HCT116 (cell line): ENCODE measurements around the gene SWAP70. TPM values are rescaled to one million over a fixed set of nuclear protein-coding genes. Genes with fewer than 3 reads are reported as not detected.

Experiments
- ATAC-seq: fragments of 200-7000 bp; cut with Tn5 transposase; 2 replicates; pipeline ENCODE4 v1.9.1; 2020; ENCODE audit warnings: mild to moderate bottlenecking, moderate library complexity
- BruUV-seq: library from RNA; stranded (reverse); fragments of 400-500 nt; replicated peaks from 2 replicates; lab custom pipeline; 2021; lab: Mats Ljungman, UMichigan
- CTCF ChIA-PET: fragments of 300-600 bp; sonication (Branson Sonifier 250); formaldehyde crosslinking; loops from one replicate; lab custom pipeline; 2021; ENCODE audit warnings: antibody characterized with exemption; lab: Charles Lee
- POLR2A ChIA-PET: fragments of 300-600, 350-600 bp; sonication (Branson Sonifier 250); formaldehyde crosslinking; loops from one replicate; lab custom pipeline; 2021; ENCODE audit warnings: antibody characterized with exemption; lab: Charles Lee
- RAD21 ChIA-PET, 2 experiments: fragments of 300-600 bp; sonication (Branson Sonifier 250); formaldehyde crosslinking; loops; one replicate each; lab custom pipeline; 2023; ENCODE audit warnings: low total read pairs in 2 of 2; ENCODE audit not compliant: uncharacterized antibody in 2 of 2, unreplicated experiment in 2 of 2, low non-redundant PET in 1 of 2; lab: Charles Lee
- DNase-seq: peaks from one replicate; pipeline ENCODE4 v3.0.0-alpha.2; 2010; ENCODE audit warnings: low read depth, low spot score
- H2AFZ ChIP-seq: fragments of 200-600 bp; shearing (Covaris generic), sonication (generic); 2 replicates; pipeline ENCODE4 v1.6.1; 2017; ENCODE audit warnings: low read depth, mixed run types, mixed read lengths, antibody characterized with exemption, low read length; ENCODE audit not compliant: poor library complexity, severe bottlenecking
- H3K27ac ChIP-seq: 2 replicates; pipeline ENCODE4 v1.5.1; 2012; ENCODE audit warnings: low read depth, low read length
- H3K27me3 ChIP-seq: fragments of 200-600 bp; sonication (generic); 2 replicates; pipeline ENCODE4 v1.6.1; 2016; ENCODE audit warnings: mixed run types, low read length, mixed read lengths; ENCODE audit not compliant: insufficient read depth
- H3K36me3 ChIP-seq, 2 experiments: fragments of 200-500 bp in 1 of 2; fragments of 200-600 bp in 1 of 2; sonication (Bioruptor generic) in 1 of 2; sonication (generic) in 1 of 2; 2 replicates each; pipeline versions ENCODE4 v1.5.1 to v1.6.1; 2014 to 2016; ENCODE audit warnings: low read length in 2 of 2, inconsistent platforms in 1 of 2, mixed read lengths in 1 of 2, mixed run types in 1 of 2; ENCODE audit not compliant: insufficient read depth in 2 of 2, control insufficient read depth in 1 of 2
- H3K4me1 ChIP-seq, 2 experiments: fragments of 200-600 bp in 1 of 2; sonication (generic) in 1 of 2; 2 replicates each; pipeline versions ENCODE4 v1.5.1 to v1.6.1; 2012 to 2017; ENCODE audit warnings: low read length in 2 of 2, inconsistent platforms in 1 of 2, mild to moderate bottlenecking in 1 of 2, mixed read lengths in 1 of 2, mixed run types in 1 of 2, moderate library complexity in 1 of 2; ENCODE audit not compliant: insufficient read depth in 2 of 2, control insufficient read depth in 1 of 2
- H3K4me2 ChIP-seq: fragments of 200-600 bp; sonication (generic); 2 replicates; pipeline ENCODE4 v1.6.1; 2017; ENCODE audit warnings: mixed run types, low read length, mixed read lengths
- H3K4me3 ChIP-seq, 2 experiments: fragments of 200-600 bp in 1 of 2; sonication (generic) in 1 of 2; replicated peaks in 1 of 2; 2 replicates each; pipeline ENCODE4 v1.5.1; 2011 to 2016; ENCODE audit warnings: low read length in 2 of 2, control low read depth in 1 of 2, low read depth in 1 of 2, mild to moderate bottlenecking in 1 of 2, mixed read lengths in 1 of 2, mixed run types in 1 of 2
- H3K79me2 ChIP-seq: fragments of 200-600 bp; sonication (generic); 2 replicates; pipeline ENCODE4 v1.6.1; 2017; ENCODE audit warnings: mild to moderate bottlenecking, mixed run types, low read length, moderate library complexity, mixed read lengths; ENCODE audit not compliant: insufficient read depth
- H3K9ac ChIP-seq: fragments of 200-600 bp; sonication (generic); 2 replicates; pipeline ENCODE4 v1.6.1; 2016; ENCODE audit warnings: low read length, mixed read lengths
- H3K9me2 ChIP-seq: fragments of 200-600 bp; sonication (generic), shearing (Covaris generic); 2 replicates; pipeline ENCODE4 v1.6.1; 2017; ENCODE audit warnings: mixed run types, mild to moderate bottlenecking, moderate library complexity; ENCODE audit not compliant: insufficient read depth
- H3K9me3 ChIP-seq, 2 experiments: fragments of 200-500 bp in 1 of 2; fragments of 200-600 bp in 1 of 2; sonication (Bioruptor generic) in 1 of 2; sonication (generic) in 1 of 2; 2 replicates each; pipeline ENCODE4 v1.6.1; 2014 to 2017; ENCODE audit warnings: low read length in 2 of 2, mixed read lengths in 2 of 2, inconsistent platforms in 1 of 2, low read depth in 1 of 2, mild to moderate bottlenecking in 1 of 2, mixed run types in 1 of 2, moderate library complexity in 1 of 2; ENCODE audit not compliant: control insufficient read depth in 1 of 2, insufficient read depth in 1 of 2
- H4K20me1 ChIP-seq: fragments of 200-600 bp; sonication (generic), shearing (Covaris generic); 2 replicates; pipeline ENCODE4 v1.6.1; 2017; ENCODE audit warnings: mixed run types, mild to moderate bottlenecking, moderate library complexity; ENCODE audit not compliant: insufficient read depth
- ATF3 ChIP-seq: IDR thresholded peaks from 2 replicates; pipeline ENCODE4 v1.6.1; 2012
- CBX3 ChIP-seq: IDR thresholded peaks from 2 replicates; pipeline ENCODE4 v1.6.1; 2012; ENCODE audit warnings: low read depth
- CTCF ChIP-seq, 3 experiments: fragments of 200-600 bp in 1 of 3; sonication (generic) in 1 of 3; IDR thresholded peaks in 2 of 3; conservative IDR thresholded peaks in 1 of 3; 2 replicates each; pipeline ENCODE4 v1.5.1; 2012 to 2017; ENCODE audit warnings: low read depth in 2 of 3, low read length in 2 of 3, antibody characterized with exemption in 1 of 3, borderline replicate concordance in 1 of 3, control low read depth in 1 of 3, mild to moderate bottlenecking in 1 of 3, mixed read lengths in 1 of 3, mixed run types in 1 of 3, moderate library complexity in 1 of 3; ENCODE audit not compliant: insufficient read depth in 1 of 3
- ELF1 ChIP-seq: IDR thresholded peaks from 2 replicates; pipeline ENCODE4 v1.6.1; 2012; ENCODE audit warnings: low read depth, borderline replicate concordance
- EZH2phosphoT487 ChIP-seq: fragments of 200-600 bp; IDR thresholded peaks from 2 replicates; pipeline ENCODE4 v1.6.1; 2018; ENCODE audit warnings: antibody characterized with exemption, borderline replicate concordance
- FOSL1 ChIP-seq: IDR thresholded peaks from 2 replicates; pipeline ENCODE4 v1.6.1; 2012; ENCODE audit warnings: low read depth
- JUND ChIP-seq: IDR thresholded peaks from 2 replicates; pipeline ENCODE4 v1.6.1; 2012
- MAX ChIP-seq: IDR thresholded peaks from 2 replicates; pipeline ENCODE4 v1.6.1; 2012
- POLR2AphosphoS5 ChIP-seq: IDR thresholded peaks from 2 replicates; pipeline ENCODE4 v1.6.1; 2011; ENCODE audit warnings: mild to moderate bottlenecking, low read depth, low read length, moderate library complexity
- REST ChIP-seq: IDR thresholded peaks from 2 replicates; pipeline ENCODE4 v1.6.1; 2012; ENCODE audit warnings: low read depth
- SIN3A ChIP-seq: IDR thresholded peaks from 2 replicates; pipeline ENCODE4 v1.6.1; 2012; ENCODE audit warnings: low read depth
- SP1 ChIP-seq: IDR thresholded peaks from 2 replicates; pipeline ENCODE4 v1.6.1; 2012; ENCODE audit warnings: low read depth
- SRF ChIP-seq: IDR thresholded peaks from 2 replicates; pipeline ENCODE4 v1.6.1; 2012; ENCODE audit warnings: low read depth
- TCF7L2 ChIP-seq: IDR thresholded peaks from 2 replicates; pipeline ENCODE4 v1.7.0; 2011; ENCODE audit warnings: borderline replicate concordance, inconsistent platforms; ENCODE audit not compliant: insufficient read depth, insufficient read length; ENCODE audit errors: extremely low read depth
- ZBTB33 ChIP-seq: IDR thresholded peaks from 2 replicates; pipeline ENCODE4 v1.6.1; 2011; ENCODE audit warnings: mild to moderate bottlenecking, low read length, moderate library complexity; ENCODE audit not compliant: insufficient replicate concordance; ENCODE audit errors: extremely low read depth
- intact Hi-C: fragments of 100-400 bp; cut with micrococcal nuclease; formaldehyde crosslinking; loops from 2 replicates; pipeline ENCODE4 v1.10.0; 2022
- total RNA-seq: library from RNA; stranded (reverse); gene quantifications from one replicate; pipeline ENCODE4 v1.2.1, GENCODE V29; 2021; ENCODE audit not compliant: unreplicated experiment

Gene SWAP70
- total RNA-seq, 1 experiment from 2014 or later, result 20.6 TPM

- intact Hi-C loops, result no loop called here
- no TSS peak for BruUV-seq
- DNase-seq (no peak), ATAC-seq (no peak)
- no peaks in the 10 kb centered on the region for H3K9me2 ChIP-seq
- H2AFZ ChIP-seq, result no peak overlapping the region
- H3K4me2 ChIP-seq, result no peak overlapping the region
- H3K27me3 ChIP-seq, result no peaks in the 10 kb centered on the region
- TF ChIP-seq JUND (no peak), ELF1 (no peak), POLR2AphosphoS5 (no peak), SIN3A (no peak), FOSL1 (no peak), SRF (no peak), REST (no peak), SP1 (no peak), CBX3 (no peak), MAX (no peak), ATF3 (no peak), ZBTB33 (no peak), CTCF (IDR thresholded peaks at IDR 0.05 in 2 of 3, conservative IDR thresholded peaks at IDR 0.05 in 1 of 3; ENCODE audit: borderline replicate concordance in 1 of 3, insufficient read depth in 1 of 3, low read depth in 2 of 3, low read length in 2 of 3) (no peak), EZH2phosphoT487 (no peak), TCF7L2 (no peak)
- peaks cover 3% of the 10 kb centered on the region in 2 experiments; a peak in 2 of 4 replicates for H3K4me1 ChIP-seq
- no peaks in the 10 kb centered on the region for H3K79me2 ChIP-seq
- no peaks in the 10 kb centered on the region for H3K36me3 ChIP-seq
- RAD21 ChIA-PET, result no interaction called here
- no peak overlapping the region for H3K4me3 ChIP-seq
- no peak overlapping the region for H3K27ac ChIP-seq
- POLR2A ChIA-PET, result no interaction called here
- no peak overlapping the region for H3K9ac ChIP-seq
- no peaks in the 10 kb centered on the region for H3K9me3 ChIP-seq
- no peaks in the 10 kb centered on the region for H4K20me1 ChIP-seq
- CTCF ChIA-PET, result interaction anchor here (0.7 to 3.6 kb wide), 7 partner anchors 12 to 731 kb away, joined by 3 to 25 read pairs (median 8); no protein-coding TSS in a partner anchor
These were observed 83.4 kb downstream of the SWAP70 start for GRCh38 chr11:9747229-9747628.
